Ishikawa (cell line): ENCODE results near the gene NTSR2.

Experiments used
- CREB1 ChIP-seq: IDR thresholded peaks from 2 replicates; pipeline ENCODE4 v1.6.1; 2012; ENCODE audit warnings: low read depth
- EGR1 ChIP-seq: IDR thresholded peaks from 2 replicates; pipeline ENCODE4 v1.6.1; 2012
- EP300 ChIP-seq: IDR thresholded peaks from 2 replicates; pipeline ENCODE4 v1.6.1; 2012; ENCODE audit warnings: borderline replicate concordance
- FOXM1 ChIP-seq: IDR thresholded peaks from 2 replicates; pipeline ENCODE4 v1.6.1; 2012; ENCODE audit warnings: low read depth, borderline replicate concordance
- NFIC ChIP-seq: IDR thresholded peaks from 2 replicates; pipeline ENCODE4 v1.6.1; 2012
- RAD21 ChIP-seq: IDR thresholded peaks from 2 replicates; pipeline ENCODE4 v1.6.1; 2012; ENCODE audit warnings: low read depth
- REST ChIP-seq: IDR thresholded peaks from 2 replicates; pipeline ENCODE4 v1.6.1; 2012; ENCODE audit warnings: low read depth, mild to moderate bottlenecking
- TAF1 ChIP-seq: IDR thresholded peaks from 2 replicates; pipeline ENCODE4 v1.6.1; 2012; ENCODE audit warnings: low read depth, mild to moderate bottlenecking
- TCF12 ChIP-seq: IDR thresholded peaks from 2 replicates; pipeline ENCODE4 v1.6.1; 2012; ENCODE audit warnings: low read depth
- USF1 ChIP-seq: IDR thresholded peaks from 2 replicates; pipeline ENCODE4 v1.6.1; 2012
- YY1 ChIP-seq: IDR thresholded peaks from 2 replicates; pipeline ENCODE4 v1.6.1; 2012; ENCODE audit warnings: low read depth

- TF ChIP-seq RAD21 (no peak), EGR1 (no peak), USF1 (no peak), TAF1 (no peak), YY1 (no peak), FOXM1 (no peak), TCF12 (no peak), REST (no peak), NFIC (no peak), EP300 (no peak), CREB1 (no peak)
These were observed 21.2 kb upstream of the NTSR2 start for GRCh38 chr2:11691076-11691660.
